Urothelium cell line (cell line): ENCODE results near the gene YY1.
"Not testable (repeated sequence)": the region's sequence is repeated elsewhere in the genome, so short reads cannot be mapped to it uniquely, and the experiment has no call there.

Experiments
- DNase-seq: peaks from one replicate; pipeline ENCODE4 v3.0.0; 2011; ENCODE audit warnings: low spot score, mixed read lengths
- FAIRE-seq: peaks from 2 replicates; lab custom pipeline; 2011; peaks lifted over from hg19 to GRCh38; lab: Jason Lieb, UNC

Gene YY1

DNA sequence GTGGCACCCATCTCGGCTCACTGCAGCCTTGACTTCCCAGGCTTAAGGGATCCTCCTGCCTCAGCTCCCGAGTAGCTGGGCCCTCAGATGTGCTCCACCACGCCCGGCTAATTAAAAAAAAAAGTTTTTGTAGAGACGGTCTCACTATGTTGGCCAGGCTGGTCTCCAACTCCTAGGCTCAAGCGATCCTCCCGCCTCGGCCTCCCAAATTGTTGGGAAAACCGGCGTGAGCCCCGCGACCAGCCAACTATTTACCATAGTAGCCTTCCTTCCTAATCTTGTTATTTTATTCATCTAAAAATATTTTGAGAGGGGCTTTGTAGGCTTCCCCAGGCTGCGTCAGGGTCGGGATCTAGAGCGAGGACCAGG, 25.4 kb upstream of the YY1 start:
- no peak for FAIRE-seq
- no peak for DNase-seq

- DNase-seq = peak; percentile 91
- peak; percentile 27 for FAIRE-seq
These were observed 24.8 kb upstream of the YY1 start for GRCh38 chr14:100213956-100214769.

DNA sequence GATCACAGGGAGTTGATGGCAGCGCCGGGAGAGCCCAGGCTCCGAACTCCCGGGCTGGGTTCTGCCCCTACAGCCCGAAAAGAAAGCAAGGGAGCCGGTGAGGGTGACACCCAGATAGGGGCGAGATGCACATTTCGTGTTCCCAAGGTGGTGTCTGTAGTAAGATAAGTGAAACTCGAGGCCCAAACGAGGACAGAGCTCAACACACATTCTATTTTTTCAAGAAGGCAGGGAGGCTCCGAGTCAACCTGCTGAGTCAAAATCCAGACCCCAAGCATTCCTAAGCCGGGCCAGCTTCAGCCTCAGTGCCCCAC, 24.2 kb upstream of the YY1 start:
- FAIRE-seq (no peak), DNase-seq (no peak)

- DNase-seq (no peak), FAIRE-seq (no peak)
These were observed 23.5 kb upstream of the YY1 start for GRCh38 chr14:100215330-100215885.

- no peak for DNase-seq
- no peak for FAIRE-seq
These were observed 19.7 kb upstream of the YY1 start for GRCh38 chr14:100219126-100219785.

DNA sequence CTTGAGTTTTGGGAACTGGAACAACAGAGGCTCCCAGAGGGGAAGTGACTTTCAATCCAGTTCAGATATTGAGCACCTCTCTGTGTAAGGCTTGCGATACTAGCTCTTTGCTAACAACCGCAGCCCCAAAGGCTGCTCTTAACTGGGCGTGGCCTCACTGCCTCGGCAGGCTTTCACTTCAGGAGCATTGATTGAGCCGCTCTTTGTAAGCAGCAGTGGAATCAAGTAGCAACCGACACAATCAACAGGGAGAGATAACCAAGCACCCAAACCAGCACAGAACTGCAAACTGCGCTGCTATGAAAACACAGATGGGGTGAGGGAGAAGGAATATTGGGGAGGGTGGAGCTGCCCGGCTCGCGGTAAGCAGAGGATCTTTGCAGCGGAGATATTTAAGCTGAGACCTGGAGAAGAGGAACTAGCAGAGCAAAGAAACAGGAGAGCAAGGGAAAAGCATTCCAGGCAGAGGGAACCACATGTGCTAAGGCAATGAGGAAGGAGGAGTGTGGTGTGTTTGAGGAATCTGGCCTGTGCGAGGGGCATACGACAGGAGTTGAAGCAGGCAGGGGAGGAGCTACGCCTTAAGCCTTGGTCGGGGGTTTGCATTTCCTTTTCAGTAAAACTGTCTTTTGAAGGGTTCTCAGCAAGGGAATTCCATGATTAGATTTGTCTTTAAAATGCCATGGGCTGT, 17.3 kb upstream of the YY1 start:
- DNase-seq (no peak), FAIRE-seq (no peak)

DNA sequence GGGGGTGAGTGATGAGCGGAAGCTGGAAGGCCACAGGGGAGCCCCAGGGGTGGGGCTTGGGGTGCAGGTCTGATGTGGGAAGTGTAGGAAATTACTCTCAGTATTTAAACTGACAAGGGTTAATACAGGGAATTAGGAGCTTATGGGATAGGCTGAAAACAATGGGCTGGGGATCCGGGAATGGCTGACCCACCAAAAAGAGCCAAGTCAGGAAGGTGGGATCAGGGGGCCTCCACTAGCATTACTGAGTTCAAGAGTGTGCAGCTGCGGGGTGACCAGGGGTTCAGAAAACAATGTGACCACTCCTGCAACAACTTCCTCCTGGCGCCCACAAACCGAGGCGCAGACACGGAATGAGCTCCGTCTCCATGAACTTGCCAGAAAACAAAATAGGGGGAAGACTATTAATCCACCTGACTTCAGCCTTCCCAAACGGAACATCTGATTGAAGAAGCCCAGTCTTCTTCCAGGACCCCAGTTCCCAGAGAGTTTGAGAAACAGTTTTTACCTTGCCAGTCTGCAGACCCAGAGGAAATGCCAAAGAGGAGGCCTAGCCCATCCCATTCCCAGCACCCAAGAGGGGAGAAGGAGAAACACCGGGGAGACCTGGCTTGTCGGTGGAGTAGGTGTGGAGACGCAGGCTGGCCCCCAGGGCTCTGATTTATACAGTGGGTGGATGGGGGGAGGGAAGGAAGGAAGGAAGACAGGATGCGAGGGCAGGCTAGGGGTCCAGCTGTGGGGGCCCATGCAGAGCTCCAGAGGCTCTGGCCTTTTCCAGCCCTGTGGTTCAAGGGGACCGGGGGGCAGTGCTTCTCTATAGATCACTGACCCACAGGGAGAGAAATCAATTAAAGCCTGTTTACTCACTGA, 16.5 kb upstream of the YY1 start:
- FAIRE-seq = no peak

DNA sequence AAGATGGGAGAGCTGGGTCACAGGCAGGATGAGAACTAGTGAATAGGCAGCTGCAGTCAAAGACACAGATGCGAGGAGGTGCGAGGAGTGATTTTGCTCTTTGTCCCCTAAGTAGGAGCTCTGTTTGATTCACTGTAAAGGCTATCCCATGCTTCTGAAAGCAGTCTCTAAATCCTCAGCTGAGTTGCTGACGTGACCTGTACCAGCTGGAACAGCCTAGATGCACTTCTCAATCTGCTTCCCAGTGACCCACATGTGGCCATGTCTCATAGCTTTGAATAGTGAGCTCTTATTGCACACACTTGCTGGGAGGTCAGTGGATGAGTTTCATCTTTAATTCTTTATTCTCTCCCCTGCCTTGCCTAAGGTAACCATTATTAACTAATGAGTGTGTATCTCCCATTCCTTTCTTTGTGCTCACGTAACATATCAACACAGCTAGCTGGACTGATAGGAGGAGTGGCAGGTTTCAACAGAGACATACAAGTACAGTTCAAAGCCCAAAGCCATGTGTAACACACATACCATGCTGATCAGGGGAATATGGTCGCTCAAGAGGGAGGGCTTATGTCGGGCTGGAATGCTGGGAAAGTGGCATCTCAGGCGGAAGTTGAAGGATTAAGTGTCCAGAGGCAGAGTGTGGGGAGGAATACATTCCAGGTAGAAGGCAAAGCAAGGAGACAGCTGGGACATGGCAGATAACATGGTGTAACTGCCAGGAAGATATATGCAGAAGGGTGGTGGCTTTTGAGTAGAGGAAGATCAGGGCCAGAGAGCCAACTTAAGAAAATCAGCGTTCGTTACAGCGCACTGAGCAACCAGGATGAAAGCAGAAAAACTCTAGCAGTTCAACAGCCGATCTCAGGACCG, 15.4 kb upstream of the YY1 start:
- no peak for FAIRE-seq
- no peak for DNase-seq

More for the DNA sequence above, 16.5 kb upstream of the YY1 start:
- DNase-seq = no peak

GRCh38 chr14:100224229-100224866, 14.6 kb upstream of the YY1 start:
- FAIRE-seq (no peak), DNase-seq (no peak)

DNA sequence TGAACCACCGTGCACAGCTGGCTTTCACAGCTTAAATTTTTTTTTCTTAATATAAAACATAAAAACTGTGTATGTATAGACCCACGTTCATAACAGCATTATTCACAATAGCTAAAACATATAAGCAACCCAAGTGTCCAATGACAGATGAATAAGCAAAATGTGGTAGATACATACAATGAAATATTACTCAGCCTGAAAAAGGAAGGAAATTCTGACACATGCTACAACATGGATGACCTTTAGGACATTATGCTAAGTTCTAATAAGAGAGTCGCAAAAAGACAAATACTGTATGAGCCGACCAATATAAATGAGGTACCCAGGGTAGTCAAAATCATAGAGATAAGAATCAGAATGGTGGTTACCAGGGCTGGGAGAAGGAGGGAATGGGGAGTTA, 13.8 kb upstream of the YY1 start:
- no peak for DNase-seq
- FAIRE-seq = no peak

- FAIRE-seq (no peak), DNase-seq (no peak)
These were observed 8.6 kb upstream of the YY1 start for GRCh38 chr14:100230361-100230760.

DNA sequence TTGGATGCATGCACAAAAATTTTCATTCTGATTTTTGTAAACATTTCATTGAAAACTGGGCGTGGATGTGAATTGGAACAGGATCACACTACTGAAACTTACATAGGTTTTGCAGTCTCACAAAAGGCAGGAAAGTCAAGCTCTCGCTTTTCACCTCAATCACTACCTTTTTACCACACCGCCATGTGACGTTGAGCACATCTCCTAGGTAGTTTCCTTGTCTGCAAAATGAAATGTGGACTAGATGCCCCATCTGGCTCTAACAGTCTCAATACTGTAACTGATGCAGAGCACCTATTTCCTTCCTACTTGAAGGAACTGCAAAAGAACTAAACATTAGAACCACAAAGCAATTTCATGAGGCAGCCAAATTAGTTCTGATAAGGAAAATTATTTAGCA, 4.4 kb upstream of the YY1 start:
- DNase-seq (no peak), FAIRE-seq (no peak)

DNA sequence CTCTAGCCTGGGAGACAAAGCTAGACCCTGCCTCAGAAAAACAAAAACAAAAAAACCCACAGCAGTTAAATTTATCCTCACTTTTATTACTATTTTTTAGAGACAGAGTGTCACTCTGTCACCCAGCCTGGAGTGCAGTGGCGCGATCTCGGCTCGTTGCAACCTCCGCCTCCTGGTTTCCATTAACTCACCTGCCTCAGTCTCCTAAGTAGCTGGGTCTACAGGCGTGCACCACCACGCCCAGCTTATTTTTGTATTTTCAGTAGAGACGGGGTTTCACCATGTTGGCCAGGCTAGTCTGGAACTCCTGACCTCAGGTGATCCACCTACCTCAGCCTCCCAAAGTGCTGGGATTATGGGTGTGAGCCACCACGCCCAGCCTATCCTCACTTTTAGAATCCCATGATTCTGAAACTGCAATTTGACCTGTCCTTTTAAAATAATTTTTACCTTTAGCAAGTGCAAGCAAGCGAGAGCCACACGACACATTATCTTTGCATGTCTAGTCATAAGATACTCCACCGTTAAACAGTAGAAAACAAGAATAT, 2.6 kb upstream of the YY1 start:
- not testable (repeated sequence) for FAIRE-seq, DNase-seq

GRCh38 chr14:100236881-100237280, 2.1 kb upstream of the YY1 start:
- no peak for FAIRE-seq
- DNase-seq = no peak

- FAIRE-seq (no peak), DNase-seq (peak; percentile 50)
These were observed 1.1 kb upstream of the YY1 start for GRCh38 chr14:100237735-100238418.

DNA sequence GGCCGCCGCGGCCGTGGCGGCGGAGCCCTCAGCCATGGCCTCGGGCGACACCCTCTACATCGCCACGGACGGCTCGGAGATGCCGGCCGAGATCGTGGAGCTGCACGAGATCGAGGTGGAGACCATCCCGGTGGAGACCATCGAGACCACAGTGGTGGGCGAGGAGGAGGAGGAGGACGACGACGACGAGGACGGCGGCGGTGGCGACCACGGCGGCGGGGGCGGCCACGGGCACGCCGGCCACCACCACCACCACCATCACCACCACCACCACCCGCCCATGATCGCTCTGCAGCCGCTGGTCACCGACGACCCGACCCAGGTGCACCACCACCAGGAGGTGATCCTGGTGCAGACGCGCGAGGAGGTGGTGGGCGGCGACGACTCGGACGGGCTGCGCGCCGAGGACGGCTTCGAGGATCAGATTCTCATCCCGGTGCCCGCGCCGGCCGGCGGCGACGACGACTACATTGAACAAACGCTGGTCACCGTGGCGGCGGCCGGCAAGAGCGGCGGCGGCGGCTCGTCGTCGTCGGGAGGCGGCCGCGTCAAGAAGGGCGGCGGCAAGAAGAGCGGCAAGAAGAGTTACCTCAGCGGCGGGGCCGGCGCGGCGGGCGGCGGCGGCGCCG, 381 bp downstream of the YY1 start:
- no peak for FAIRE-seq
- DNase-seq = no peak

- peak; percentile 76 for DNase-seq
- FAIRE-seq = no peak
These were observed 1.1 kb downstream of the YY1 start for GRCh38 chr14:100239840-100240667.
